NCI-H1436 (cell line): ENCODE results near the gene ID1.
A peak's percentile ranks its signal among the peaks of the same experiment; 100 is the strongest.
"Not testable (repeated sequence)": the region's sequence is repeated elsewhere in the genome, so short reads cannot be mapped to it uniquely, and the experiment has no call there.

Source experiments
- DNase-seq: peaks from one replicate; lab custom pipeline; 2025; lab: John Stamatoyannopoulos, UW

The ID1 gene

DNA sequence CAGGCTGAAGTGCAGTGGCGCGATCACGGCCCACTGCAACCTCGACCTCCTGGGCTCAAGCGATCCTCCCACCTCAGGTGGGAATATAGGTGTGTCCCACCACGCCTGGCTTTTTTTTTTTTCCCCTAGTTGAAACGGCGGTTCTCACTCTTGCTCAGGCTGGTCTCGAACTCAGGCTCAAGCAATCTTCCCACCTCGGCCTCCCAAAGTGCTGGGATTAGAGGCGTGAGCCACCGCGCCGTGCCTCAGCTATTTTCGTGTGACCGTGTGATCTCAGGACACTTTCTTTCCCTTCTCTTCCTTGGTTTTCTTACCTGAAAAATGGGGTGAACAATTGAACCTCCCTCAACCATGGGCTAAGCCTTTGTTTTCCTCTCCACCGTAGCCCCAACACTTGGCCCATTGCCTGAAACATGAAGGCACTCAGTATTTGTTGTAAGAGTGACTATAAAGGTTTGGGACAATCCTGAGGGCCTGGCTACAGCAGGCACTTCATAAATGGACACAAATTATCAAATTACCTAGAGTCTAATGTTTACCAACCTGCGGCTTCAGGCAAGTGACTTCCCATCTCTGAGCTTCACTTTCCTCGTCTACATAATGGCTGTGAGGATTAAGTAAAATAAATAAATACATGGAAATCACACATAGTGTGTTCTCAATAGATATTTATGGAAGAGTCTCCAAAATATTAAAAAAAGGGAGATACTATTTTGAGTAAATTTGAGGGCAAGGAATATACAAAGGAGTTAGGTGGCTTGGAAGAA is 31.4 kb upstream of the ID1 start:
- peak; percentile 22 for DNase-seq

DNA sequence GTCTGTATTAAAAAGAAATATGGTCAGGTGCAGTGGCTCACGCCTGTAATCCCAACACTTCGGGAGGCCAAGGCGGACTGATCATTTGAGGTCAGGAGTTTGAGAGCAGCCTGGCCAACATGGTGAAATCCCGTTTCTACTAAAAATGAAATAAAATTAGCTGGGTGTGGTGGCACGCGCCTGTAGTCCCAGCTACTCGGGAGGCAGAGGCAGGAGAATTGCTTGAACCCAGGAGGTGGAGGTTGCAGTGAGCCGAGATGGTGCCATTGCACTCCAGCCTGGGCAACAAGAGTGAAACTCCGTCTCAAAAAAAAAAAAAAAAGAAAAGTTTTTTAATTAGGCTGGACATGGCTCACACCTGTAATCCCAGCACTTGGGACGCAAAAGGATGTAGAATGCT is 30.1 kb upstream of the ID1 start:
- not testable (repeated sequence) for DNase-seq

DNA sequence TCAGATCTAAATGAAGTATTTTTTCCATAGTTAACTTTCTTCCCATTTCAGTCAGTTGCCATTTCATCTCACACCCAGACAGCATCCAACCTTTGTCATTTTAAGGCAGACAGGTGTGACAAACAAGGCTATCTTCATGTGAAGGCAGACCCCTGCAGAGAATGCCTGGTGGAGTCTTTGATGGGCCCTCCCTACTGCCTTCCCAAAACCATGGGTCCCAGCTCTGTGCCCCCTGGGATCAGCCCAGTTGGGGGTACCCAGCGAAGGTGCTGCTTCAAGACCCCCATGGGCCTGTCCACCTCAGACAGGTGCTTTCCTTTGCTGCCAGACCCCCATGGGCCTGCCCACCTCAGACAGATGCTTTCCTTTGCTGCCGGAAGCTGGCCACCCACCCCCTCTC is 28.3 kb upstream of the ID1 start:
- DNase-seq = no peak

DNA sequence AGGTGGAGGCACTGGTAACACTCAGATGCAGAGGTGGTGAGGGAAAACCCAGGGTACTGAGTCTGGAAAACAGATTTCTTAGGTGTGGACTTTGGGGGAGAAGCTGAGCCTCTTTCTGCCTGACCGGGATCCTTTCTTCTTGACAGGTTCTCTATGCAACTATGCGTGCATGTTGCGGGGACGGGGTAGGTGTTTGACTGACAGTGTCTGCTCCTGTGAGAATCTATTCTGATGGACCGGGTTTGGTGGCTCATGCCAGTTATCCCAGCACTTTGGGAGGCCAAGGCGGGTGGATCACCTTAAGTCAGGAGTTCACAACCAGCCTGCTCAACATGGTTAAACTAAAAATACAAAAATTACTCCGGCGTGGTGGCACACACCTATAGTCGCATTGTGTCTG is 27.9 kb upstream of the ID1 start:
- no peak for DNase-seq

DNA sequence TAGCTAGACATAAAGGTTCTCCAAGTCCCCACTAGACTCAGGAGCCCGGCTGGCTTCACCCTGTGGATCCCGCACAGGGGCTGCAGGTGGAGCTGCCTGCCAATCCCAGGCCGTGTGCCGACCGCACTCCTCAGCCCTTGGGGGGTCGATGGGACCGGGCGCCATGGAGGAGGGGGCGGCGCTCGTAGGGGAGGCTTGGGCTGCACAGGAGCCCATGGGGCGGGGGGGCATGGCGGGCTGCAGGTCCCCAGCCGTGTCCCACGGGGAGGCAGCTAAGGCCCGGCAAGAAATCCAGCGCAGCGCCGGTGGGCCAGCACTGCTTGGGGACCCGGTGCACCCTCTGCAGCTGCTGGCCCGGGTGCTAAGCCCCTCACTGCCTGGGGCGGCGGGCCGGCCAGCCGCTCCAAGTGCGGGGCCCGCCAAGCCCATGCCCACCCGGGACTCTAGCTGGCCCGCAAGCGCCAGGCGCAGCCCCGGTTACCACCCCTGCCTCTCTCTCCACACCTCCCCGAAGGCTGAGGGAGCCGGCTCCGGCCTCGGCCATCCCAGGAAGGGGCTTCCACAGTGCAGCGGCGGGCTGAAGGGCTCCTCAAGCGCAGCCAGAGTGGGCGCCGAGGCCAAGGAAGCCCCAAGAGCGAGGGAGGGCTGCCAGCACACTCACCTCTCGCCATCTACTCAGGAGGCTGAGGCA is 26.5 kb upstream of the ID1 start:
- DNase-seq = no peak

DNA sequence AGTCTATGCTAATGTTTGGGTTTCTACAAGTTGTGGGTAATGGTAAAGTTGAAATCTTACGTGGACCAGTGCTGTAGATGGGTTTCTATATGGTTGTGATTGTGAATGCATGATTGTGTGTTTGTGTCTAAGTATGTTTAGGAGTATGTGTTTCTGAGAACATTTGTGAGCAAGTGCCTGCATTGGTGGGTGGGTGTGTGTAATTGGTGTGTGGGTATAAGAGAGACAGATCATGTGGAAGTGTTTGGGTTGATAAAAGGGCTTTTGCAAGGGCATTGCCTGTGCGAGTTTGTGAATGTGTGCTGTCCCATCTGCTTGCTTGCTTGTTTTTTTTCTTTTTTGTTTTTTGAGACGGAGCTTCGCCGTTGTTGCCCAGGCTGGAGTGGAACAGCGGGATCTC is 25.8 kb upstream of the ID1 start:
- DNase-seq = no peak

DNA sequence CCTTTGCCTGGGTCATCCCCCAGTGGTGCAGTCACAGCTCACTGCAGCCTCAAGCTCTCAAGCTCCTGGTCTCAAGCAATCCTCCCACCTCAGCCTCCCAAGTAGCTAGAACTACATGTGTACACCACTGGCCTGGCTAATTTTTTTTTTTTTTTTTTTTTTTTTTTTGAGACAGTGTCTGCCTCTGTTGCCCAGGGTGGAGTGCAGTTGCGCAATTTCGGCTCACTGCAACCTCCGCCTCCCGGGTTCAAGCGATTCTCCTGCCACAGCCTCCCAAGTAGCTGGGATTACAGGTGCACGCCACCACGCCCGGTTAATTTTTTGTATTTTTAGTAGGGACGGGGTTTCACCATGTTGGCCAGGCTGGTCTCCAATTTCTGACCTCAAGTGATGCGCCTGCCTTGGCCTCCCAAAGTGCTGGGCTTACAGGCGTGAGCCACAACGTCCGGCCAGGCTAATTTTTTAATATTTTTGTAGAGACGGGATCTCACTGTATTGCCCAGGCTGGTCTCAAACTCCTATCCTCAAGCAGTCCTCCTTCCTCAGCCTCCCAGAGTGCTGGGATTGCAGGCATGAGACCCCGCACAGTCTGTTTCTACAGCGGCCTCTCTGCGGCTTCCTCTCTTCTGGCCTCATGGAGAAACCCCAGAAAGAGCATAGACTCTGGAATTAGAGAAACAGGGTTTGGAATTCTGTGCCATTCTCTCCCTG is 25.0 kb upstream of the ID1 start:
- DNase-seq = not testable (repeated sequence)

DNA sequence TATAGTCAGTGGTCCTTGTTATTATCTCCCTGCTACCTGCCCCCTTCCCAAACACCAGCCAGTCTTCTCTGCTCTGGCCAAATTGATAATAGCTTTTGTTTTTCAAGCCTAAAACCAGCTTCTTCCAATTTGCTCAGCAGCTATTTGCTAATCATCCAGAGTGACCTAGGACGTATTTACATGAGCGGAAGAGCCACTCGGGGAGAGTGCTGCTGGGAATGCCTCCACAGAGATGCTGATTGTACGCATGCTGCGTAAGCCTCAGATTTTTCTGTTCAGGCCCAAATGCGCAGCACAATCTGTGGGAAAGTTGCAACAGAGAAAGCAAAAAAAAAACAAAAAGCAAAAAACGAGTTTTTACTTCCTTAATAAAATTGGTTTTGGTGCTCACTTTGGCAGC is 24.4 kb upstream of the ID1 start:
- no peak for DNase-seq

DNA sequence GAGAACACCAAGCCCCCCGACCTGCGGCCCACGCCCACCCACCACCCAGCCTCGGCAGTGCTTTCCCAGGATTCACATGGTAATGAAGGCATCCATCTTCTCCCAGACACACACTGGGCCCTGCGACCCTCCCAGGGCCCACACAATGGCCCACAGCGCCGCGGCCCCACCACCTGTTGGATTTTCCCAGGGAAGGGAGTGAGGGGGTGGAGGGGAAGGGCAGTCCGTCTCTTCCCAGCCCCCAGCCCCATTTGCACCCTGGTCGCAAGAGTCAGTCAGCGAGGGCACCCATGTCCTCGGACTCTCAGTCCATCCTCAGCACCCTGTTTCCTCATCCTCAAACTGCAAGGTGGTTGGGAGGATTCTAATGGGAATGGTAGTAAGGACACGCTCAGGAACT is 23.7 kb upstream of the ID1 start:
- no peak for DNase-seq

DNA sequence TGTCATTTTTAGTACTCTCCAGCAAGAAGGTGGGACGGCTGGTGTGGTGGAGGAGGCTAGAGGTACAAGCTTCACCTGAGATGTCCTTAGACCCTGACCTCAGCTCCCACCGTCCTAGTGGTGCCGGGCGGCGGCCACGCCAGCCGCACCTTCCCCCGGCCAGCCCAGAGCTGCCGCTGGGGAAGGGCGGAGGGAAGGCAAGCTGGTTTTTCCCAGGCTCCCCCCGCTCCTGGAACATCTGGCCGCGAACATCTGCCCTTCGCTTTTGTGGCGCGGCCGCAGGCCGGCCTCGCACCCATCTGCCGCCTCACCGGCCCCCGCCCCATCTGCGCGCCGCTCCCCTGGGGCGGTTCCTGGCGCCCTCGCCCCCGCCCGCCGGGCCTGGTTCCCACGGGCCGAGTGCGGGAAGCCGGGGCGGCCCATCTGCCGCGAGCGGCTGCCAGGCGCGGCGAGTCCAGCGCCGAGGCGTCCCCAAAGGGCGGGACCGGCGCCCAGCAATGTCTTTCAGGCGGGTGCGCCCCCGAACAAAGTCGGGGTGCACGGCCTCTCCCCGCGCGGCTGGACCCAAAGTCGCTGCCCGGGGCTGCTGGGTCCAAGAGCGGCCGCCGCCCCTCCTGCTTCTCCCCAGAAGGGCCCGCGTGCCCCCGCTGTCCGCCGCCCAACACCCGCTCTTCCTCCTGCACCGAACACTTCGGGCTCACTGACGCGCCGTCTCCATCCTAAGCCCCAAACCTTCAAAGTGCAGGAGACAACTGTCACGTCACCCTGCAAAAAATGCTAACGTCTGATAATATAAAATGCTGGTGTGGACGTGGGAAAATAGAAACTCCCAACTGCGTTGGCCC is 17.3 kb upstream of the ID1 start:
- DNase-seq = peak; percentile 49

DNA sequence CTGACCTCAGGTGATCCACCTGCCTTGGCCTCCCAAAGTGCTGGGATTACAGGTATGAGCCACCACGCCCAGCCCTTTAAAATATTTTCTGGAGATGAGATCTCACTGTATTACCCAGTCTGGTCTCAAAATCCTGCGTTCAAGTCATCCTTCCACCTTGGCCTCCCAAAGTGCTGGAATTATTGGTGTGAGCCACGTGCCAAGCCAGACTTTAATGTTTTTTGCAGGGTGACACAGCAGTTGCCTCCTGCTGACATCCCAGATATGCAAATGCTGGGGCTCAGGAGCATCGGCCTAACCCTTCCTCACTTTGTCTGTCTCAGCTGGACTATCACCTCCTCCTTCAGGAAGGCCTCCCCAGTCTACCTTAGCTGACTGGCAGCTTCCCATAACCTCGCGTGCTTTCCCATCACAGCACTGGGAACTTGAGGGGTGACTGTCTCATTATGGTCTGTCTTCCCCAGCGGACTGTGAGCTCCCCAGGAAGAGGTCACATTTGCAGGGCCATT is 14.3 kb upstream of the ID1 start:
- DNase-seq = no peak

DNA sequence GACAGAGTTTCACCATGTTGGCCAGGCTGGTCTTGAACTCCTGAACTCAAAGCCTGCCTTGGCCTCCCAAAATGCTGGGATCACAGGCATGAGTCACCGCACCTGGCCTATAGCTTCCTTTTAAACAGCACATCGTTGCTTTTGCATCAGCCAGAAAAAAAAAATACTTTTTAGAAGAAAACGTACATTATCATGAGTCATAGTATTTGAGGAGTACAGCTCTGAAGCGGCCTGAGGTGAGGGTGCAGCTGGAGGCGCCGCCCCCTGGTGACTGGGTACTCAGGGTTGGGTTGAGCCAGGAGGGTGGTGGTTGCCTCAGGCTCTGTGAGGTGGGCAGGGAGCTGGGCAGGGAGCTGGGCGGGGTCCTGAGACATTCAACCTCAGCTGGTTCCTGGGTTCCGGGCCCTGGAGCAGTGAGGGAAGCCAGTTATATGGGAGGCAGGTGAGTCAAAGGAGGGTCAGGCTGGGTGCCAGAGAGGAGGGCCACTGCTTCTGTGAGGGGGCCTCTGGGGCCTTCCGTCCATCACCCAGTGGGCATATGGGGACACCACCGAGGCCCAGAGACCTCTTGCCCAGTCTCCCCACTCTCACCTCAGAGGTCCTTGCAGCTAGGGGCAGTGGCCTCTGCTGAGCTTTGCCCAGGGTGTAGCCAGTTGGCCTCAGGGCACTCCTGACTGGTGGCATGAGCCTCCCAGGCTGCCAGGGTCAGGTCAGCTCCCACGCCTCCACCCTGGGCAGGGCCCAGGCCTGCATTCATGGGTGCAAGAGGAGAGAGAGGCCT is 11.7 kb upstream of the ID1 start:
- DNase-seq = no peak

DNA sequence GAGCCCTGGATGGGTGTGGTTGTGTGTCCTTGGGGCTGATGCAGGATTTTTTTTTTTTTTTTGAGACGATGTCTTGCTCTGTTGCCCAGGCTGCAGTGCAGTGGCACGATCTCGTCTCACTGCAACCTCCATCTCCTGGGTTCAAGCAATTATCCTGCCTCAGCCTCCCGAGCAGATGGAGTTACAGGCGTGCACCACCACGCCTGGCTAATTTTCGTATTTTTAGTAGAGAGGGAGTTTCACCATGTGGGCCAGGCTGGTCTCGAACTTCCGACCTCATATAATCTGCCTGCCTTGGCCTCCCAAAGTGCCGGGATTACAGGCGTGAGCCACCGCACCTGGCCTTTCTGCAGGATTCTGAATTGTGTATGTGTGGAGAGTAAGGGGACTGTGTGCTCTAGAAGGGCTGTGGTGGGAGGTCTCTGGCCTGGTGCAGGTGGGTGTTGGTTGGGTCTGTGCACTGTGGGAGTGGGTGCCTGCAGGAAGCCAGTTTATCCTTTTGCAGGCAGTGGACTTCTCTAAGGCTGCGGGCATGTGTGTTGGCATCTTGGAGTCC is 11.0 kb upstream of the ID1 start:
- DNase-seq = no peak

DNA sequence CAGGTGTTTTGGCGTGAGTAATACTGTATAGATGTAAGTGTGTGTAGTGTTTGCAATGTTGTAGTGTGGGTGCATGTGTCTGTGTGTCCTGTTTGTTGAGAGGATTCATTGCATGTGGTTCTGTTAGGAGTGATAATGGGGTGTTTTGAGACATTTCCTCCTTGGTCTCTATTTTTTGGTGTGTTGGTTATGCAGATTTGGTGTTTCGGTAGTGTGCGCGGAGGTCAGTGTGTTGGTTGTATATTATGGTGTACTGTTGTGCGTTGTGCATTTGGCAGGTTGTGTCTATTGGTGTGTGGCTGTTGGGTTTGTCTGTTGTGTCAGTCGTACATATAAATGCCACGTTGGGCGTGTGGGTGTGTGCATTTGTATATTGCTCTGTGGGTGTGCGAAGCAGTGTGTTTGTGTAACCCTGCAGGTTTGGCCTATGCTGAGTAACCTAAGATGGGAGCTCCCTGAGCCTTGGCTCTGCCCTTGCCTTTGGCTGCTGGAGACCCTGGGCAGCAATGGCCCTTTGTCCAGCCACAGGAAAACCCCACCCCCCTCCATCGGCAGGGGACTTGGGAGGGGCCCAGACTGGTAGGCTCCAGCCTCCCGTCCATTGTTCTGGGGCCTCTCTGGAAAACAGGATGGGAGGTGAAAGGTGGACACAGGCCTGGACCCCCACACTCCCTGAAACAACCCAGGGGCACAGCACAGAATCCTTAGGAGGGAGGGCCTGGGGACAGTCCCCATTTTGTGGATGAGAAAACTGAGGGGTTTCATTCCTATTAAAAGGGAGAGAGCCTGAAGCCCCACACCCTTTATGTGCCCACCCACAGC is 10.3 kb upstream of the ID1 start:
- DNase-seq = no peak

DNA sequence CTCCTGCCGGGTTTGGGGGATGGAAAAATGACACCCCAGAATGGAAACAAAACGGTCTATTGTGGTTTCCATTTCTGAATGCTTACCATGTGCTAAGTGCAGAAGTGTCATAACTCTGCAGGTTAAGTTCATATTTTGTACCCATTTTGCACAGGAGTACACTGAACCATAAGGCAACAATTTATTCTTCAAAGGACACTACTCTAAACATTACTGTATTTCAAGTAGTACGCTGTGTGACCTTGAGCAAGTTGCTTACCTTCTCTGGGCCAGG is 9.8 kb upstream of the ID1 start:
- no peak for DNase-seq

DNA sequence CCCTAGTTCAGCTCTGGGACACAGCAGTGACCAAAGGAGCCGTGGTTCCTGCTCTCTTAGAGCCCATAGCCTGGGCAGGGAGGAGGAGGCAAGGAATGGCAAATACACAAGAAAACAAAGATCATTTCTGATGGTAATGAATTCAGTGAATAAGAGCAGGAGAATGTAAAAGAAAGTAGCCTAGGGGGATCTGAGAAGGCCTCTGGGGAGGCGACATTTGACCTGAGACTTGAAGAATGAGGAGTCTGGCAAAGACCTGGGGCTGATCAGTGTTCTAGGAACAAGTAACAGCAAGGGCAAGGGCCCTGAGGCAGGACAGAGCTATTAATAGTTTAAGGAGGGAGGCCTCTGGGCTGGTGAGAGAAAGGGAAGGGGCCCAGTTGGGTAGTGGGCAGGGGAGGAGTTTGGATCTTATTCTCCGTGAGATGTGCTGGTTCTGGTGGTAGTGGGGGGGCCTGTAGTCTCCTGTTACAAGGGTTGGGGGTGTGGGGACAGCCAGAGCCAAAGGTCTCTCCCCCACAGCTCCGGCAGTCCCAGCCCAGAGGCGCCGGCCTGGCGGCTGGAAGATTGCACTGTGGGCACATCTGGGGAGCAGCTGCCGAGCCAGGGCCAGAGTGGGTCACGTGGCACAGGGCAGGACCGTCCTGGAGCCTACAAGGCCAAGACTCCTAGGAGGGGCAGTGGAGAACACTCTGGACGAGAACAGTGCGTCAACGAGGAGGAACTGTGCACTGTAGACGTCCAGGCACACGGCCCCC is 9.3 kb upstream of the ID1 start:
- DNase-seq = no peak

DNA sequence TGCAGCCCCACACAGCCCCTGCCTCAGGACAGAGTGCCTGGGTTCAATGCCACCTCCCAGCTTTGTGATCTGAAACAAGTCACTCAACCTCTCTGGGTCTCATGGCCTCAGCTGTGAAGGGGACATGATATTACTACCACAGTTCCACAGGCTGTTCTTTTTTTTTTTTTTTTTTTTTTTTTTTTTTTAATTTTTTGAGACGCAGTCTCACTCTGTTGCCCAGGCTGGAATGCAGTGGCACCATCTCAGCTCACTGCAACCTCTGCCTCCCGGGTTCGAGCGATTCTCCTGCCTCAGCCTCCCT is 8.7 kb upstream of the ID1 start:
- DNase-seq = not testable (repeated sequence)

DNA sequence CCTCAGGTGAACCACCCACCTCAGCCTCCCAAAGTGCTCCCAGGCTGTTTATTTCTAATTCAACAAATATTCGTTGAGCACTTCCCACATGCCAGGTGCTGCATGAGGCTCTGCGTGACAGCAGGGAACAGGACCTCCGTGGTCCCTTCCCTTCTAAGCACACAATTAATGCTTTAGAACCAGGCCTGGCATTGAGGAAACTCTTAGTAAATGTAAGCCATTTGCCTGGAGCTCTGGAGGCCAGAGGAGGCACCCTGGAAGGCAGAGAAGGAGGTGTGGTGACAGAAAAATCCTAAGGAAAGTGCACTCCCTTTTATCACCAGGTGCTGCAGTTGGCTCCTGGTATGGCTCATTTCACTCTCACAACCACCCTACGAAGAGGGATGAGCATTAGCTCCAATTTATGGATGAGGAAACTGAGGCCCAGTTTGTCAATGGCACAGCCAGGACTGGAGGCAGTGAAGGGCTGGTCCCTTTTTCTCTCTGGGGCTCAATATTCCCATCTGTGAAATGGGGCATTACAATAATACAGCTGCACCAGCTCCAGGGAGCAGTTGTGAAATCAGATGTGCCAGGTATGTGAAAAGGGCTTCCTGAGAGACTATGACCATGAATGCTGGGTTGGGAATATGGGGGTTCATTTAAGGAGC is 8.1 kb upstream of the ID1 start:
- no peak for DNase-seq

DNA sequence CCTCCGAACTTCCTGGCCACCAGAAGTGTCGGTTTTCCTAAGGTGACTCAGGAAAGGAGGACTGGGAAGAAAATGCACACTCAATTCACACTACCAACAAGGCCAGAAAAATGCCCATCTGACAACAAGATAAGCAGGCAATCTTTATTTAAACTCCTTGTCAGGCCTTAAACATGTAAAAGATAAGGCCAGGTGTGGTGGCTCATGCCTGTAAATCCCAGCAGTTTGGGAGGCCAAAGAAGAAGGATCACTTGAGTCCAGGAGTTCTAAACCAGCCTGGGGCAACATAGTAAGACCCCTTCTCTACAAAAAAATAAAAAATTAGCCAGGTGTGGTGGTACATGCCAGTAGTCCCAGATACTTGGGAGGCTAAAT is 7.6 kb upstream of the ID1 start:
- no peak for DNase-seq
